C4-2B (cell line): Measurements from ENCODE around the gene RAPGEF1.

Experiments used
- ZFX ChIP-seq: fragments of 450-650 bp; IDR thresholded peaks from 2 replicates; pipeline ENCODE4 v1.6.1; 2017
- TF ChIP-seq, protein P1 (sequence below): fragments of 450-650 bp; conservative IDR thresholded peaks from 2 replicates; pipeline ENCODE4 v1.5.1; 2017; ENCODE audit warnings: mild to moderate bottlenecking

DNA sequence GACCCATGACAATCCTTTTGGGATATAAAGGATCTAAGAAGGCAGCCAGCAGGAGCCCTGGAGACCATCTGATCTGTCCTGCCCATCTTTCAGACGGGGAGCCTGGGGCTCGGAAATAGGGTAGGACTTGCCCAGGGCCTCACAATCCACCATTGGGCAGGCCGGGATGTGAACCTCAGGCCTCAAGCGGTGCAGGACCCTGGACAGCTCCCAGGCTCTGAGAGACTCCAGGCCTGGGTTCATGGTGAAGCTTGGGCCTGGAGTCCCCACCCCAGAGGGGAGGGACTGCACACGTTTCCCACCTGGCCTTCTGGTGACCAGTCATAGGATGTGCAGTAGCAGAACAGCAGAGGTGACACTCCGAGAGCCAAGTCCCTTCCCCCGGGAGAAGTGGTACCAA is 36.6 kb upstream of the RAPGEF1 start:
- TF ChIP-seq, protein P1, sequence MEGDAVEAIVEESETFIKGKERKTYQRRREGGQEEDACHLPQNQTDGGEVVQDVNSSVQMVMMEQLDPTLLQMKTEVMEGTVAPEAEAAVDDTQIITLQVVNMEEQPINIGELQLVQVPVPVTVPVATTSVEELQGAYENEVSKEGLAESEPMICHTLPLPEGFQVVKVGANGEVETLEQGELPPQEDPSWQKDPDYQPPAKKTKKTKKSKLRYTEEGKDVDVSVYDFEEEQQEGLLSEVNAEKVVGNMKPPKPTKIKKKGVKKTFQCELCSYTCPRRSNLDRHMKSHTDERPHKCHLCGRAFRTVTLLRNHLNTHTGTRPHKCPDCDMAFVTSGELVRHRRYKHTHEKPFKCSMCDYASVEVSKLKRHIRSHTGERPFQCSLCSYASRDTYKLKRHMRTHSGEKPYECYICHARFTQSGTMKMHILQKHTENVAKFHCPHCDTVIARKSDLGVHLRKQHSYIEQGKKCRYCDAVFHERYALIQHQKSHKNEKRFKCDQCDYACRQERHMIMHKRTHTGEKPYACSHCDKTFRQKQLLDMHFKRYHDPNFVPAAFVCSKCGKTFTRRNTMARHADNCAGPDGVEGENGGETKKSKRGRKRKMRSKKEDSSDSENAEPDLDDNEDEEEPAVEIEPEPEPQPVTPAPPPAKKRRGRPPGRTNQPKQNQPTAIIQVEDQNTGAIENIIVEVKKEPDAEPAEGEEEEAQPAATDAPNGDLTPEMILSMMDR, result no peak
- no peak for TF ChIP-seq ZFX
